ENCODE data around the gene PTTG1IP.
"Not testable (repeated sequence)": the region's sequence is repeated elsewhere in the genome, so short reads cannot be mapped to it uniquely, and the experiment has no call there.

PTTG1IP gene

DNA sequence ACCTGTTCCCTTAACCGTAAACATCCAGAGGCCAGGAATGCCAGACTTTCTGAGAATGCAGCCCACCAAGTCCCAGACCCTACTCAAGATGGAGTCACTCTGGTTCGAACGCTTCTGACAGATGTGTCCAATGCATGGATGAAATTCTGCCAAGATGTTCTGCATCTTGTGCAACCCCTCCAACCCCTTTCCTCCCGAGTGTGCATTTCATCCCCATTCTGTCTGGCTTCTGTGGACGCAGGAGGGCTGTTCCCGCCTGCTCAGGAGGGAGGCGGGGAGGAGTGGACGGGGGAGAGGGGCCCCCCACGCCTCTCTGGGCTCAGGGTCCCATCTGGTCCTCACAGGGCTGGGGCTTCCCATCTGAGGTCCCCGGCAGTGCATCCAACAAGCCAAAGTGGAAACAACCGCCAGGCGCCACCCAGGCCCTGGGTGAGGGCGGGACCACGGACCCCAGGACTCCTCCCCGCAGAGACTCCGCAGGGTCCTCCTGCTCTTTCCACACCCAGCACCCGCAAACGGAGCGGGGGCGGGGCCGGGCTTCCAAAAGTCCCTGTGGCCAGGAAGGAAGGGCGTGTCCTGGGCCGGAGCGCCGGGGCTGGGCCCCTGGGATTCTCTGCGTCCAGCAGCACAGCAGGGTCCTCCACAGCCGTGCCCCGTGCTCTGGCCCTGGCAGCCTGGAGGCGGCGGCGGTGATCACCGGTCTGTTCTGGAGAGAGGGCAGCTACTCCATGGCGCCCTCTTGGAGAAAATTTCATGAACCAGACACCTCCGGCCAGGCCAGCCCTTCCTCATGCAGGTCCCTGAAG lies 27.9 kb downstream of the PTTG1IP start:
- DNase-seq (ENCODE audit: low read depth): peak; percentile 62

DNA sequence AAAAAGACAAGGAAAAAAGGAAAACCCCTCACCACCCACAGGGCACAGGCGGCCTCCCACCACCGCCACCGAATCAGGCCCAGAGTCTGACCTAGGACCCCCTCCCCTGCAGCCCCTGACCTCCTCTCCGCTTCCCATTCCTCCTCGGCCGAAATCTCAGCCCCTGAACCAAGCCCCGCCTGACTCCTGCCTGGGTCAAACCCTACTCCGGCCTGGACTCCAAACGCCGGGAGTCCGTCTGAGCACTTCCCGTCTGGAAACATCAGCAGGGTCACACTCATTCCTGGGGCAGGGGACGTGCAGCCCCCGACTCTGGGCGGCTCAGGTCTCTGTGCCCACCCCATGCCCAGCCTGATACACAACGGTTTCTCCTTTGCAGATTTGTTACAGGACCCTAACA lies 29.2 kb downstream of the PTTG1IP start:
- DNase-seq (ENCODE audit: low read depth): no peak

GRCh38 chr21:44842721-44843445 lies 30.6 kb downstream of the PTTG1IP start:
- no peak for DNase-seq (ENCODE audit: low read depth)

GRCh38 chr21:44842087-44842486 lies 31.4 kb downstream of the PTTG1IP start:
- DNase-seq (ENCODE audit: low read depth): no peak

- DNase-seq (ENCODE audit: low read depth): no peak
These were observed 32.7 kb downstream of the PTTG1IP start for GRCh38 chr21:44840771-44841170.

- DNase-seq (ENCODE audit: low read depth): no peak
These were observed 34.5 kb downstream of the PTTG1IP start for GRCh38 chr21:44838951-44839350.

GRCh38 chr21:44838039-44838895 lies 35.2 kb downstream of the PTTG1IP start:
- no peak for DNase-seq (ENCODE audit: low read depth)

DNA sequence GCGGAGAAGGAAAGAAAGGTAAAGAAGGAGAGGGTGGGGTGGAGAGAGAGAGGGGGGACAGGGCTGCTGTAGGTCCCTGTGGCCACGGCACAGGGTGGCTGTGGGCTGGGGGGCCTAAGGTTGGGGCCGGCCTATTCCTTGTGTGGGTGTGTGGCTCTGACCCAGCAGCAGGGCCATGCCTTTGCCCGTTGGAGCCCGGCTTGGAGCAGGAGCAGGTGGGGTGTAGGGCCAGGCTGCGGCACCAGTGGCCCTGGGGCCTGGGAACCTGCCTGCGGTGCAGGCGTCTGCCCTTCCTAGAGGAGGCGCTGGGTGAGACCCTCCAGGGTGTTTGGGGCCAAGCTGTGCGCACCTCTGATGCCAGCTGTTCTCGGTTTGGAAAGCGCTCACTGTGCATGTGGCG lies 36.0 kb downstream of the PTTG1IP start:
- DNase-seq (ENCODE audit: low read depth): no peak

DNA sequence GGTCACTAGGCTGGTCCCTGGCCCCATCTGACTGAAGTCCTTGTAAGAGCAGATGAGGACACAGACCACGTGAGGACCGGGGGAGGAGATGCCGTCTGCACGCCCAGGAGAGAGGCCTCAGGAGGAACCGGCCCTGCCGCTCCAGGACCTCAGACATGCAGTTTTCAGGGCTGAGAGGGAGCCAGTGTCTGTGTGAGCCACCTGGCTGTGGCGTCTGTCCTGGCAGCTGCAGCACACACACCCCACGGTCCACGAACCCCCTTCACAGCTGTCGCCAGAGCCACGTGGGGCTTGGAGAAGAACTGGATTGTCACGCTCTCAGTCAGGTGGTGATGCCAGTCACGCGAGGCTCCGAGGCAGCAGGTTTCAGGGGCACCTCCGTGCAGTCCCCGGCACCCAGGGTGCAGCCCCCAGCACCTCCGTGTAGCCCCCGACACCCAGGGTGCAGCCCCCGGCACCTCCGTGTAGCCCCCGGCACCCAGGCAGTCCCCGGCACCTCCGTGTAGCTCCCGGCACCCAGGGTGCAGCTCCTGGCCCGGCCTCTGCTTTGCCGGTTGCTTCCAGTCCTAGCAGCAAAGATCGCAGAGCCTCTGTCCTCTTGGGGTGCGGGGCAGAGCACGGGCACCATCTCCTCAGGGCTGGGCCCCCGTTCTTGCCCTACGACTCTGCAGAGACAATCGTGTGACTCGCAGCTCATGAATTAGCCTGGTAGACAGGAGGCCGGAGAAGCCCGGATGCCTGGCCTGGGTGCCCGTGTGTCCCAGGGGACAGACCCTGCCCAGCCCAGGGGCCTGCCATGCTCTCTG lies 36.6 kb downstream of the PTTG1IP start:
- DNase-seq (ENCODE audit: low read depth): peak; percentile 26

- no peak for DNase-seq (ENCODE audit: low read depth)
These were observed 37.2 kb downstream of the PTTG1IP start for GRCh38 chr21:44836349-44836665.

- DNase-seq (ENCODE audit: low read depth): no peak
These were observed 37.9 kb downstream of the PTTG1IP start for GRCh38 chr21:44835647-44835973.

- DNase-seq (ENCODE audit: low read depth): no peak
These were observed 38.4 kb downstream of the PTTG1IP start for GRCh38 chr21:44834951-44835646.

DNA sequence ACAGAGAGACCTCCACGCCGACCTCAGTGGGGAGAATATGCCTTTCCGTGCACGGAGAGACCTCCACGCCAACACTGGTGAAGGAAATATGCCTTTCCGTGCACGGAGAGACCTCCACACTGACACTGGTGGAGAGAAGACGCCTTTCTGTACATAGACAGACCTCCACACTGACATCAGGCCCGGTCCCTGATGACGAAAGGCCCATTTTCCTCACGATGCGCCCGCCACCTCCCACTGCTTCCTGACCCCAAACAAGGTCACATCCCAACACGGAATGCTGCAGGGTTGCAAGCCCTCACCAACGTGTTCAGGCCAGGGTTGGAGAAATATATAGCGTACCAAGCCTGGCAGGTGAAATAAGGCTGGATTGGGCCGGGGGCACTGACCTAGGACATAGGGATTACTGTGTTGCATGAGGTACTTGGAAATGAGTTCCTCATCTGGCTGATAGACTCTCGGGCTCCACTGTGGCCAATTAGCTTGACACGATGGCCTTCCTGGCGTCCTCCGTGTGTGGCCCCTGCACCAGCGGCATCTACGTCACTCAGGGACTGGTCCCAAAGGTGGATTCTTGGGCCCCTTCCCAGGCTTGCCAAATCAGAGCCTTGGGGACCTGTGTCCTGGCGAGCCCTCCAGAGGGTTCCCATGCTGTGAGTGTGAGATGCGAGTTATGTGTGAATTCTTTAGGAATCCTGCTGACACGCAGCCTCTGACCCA lies 39.1 kb downstream of the PTTG1IP start:
- DNase-seq (ENCODE audit: low read depth): no peak

GRCh38 chr21:44833663-44834062 lies 39.8 kb downstream of the PTTG1IP start:
- DNase-seq (ENCODE audit: low read depth): no peak

DNA sequence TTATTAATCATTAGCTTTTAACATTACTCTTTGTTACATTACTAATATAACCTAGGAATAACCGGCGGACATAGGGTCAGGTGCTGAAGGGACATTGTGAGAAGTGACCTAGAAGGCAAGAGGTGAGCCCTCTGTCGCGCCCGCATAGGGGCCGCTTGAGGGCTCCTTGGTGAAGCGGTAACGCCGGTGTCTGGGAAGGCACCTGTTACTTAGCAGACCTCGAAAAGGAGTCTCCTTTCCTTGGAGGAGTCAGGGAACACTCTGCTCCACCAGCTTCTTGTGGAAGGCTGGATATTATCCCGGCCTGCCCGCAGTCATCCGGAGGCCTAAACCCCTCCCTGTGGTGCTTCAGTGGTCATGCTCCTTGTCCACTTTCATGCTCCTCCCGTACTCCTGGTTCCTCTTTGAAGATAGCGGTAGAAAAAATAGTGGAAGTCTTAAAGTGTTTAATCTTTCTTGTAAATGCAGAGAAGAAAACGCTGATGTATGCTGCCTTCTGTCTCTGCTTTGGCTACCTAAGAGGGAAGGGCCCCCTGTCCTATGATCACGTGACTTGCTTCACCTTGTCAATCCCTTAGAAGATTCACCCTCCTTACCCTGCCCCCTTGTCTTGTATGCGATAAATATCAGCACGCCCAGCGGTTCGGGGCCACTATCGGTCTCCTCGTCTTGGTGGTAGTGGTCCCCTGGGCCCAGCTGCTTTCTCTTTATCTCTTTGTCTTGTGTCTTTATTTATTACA lies 40.8 kb downstream of the PTTG1IP start:
- DNase-seq (ENCODE audit: low read depth): not testable (repeated sequence)

DNA sequence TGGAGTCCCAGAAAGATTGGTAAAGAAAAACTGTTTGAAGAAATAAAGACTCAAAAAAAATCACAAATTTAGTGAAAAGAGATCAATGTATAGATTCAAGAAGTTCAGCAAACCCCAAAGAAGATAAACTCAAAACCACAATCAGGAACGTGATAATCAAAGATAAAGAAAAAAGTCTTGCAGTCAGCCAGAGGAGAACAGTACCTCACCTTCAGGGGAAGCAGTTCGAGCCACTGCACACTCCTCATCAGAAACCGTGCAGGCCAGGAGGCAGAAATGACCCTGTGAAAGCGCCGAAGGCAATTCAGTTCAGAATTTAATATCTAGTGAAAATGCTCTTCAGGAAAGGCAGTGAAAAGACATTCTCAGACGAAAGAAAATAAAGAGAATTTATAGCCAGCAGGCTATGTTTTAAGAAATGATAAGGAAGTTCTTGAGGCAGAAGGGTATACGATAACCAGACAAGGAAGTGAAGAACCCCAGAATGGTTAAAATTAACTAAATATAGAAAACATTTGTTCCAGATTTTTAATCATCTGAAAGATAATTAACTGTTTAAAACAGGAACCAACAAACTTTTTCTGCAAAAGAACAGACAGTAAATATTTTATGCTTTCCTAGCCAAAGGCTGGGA lies 42.1 kb downstream of the PTTG1IP start:
- no peak for DNase-seq (ENCODE audit: low read depth)

DNA sequence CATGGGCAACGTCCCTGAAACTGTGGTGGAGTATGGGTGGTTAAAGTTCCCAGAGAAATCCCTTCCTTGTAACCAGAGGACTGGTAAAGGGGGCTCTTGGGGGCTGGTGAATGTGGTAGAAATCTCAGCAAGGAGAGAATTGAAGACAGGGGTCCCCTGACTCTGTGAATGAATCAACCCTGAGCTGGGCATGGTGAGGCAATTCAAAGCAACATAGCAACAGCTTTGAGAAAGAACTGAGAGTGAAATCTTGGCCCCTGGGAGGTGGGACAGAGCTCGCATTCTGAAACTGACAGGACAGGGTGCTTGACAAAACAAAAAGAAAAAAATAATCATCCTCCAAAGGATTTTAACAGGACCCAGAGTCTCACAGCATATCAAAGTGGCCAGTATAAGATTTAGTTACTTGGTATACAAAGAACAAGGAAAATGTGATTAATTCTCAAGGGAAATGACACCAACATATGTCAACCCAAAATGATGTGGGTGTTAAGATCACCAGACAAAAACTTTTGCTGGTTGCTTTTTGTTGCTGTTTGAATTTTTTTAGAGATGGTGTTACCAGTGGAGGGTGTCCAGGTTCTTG lies 43.9 kb downstream of the PTTG1IP start:
- DNase-seq (ENCODE audit: low read depth): no peak

- no peak for DNase-seq (ENCODE audit: low read depth)
These were observed 45.0 kb downstream of the PTTG1IP start for GRCh38 chr21:44828362-44829056.
